Esophagus squamous epithelium (tissue), 5 donors: Measurements from ENCODE around the gene IER3IP1. TPM values are rescaled to one million over a fixed set of nuclear protein-coding genes. Genes with fewer than 3 reads are reported as not detected.
A peak's percentile ranks its signal among the peaks of the same experiment; 100 is the strongest.
"Not testable (repeated sequence)": the region's sequence is repeated elsewhere in the genome, so short reads cannot be mapped to it uniquely, and the experiment has no call there.

Source experiments
- DNase-seq: peaks from one replicate; lab custom pipeline; 2025; lab: John Stamatoyannopoulos, UW
- H3K27ac ChIP-seq, 4 donors: fragments of 200-600 bp; sonication (generic); one replicate each; pipeline ENCODE4 v1.5.1; 2016 to 2019; ENCODE audit warnings: mild to moderate bottlenecking in 1 of 4
- H3K27me3 ChIP-seq, 4 donors: fragments of 200-600 bp; sonication (generic); 1 replicate in 3 of 4; 2 replicates in 1 of 4; pipeline versions ENCODE4 v1.5.1 to v1.6.0; 2017 to 2021; ENCODE audit warnings: antibody characterized with exemption in 1 of 4
- H3K36me3 ChIP-seq, 3 donors: fragments of 200-600 bp; sonication (generic); one replicate each; pipeline ENCODE4 v1.5.1; 2016 to 2019
- H3K4me1 ChIP-seq, 3 donors: fragments of 200-600 bp; sonication (generic); one replicate each; pipeline ENCODE4 v1.5.1; 2017 to 2019
- H3K4me3 ChIP-seq, 4 donors: fragments of 200-600 bp; sonication (generic); 1 replicate in 3 of 4; 2 replicates in 1 of 4; pipeline ENCODE4 v1.5.1; 2016 to 2019; ENCODE audit warnings: mild to moderate bottlenecking in 2 of 4, moderate library complexity in 1 of 4
- H3K9me3 ChIP-seq, 3 donors: fragments of 200-600 bp; sonication (generic); one replicate each; pipeline ENCODE4 v1.5.1; 2016 to 2019
- POLR2A ChIP-seq, 4 donors: fragments of 450-650 bp; IDR thresholded peaks; one replicate each; pipeline ENCODE4 v1.6.1; 2017; ENCODE audit warnings: antibody characterized with exemption in 4 of 4, mild to moderate bottlenecking in 4 of 4, moderate library complexity in 3 of 4
- WGBS, 2 donors: methylation state at CpG; one replicate each; pipeline ENCODE4 v1.1.5; 2018; 5-methylcytosine and 5-hydroxymethylcytosine counted together
- intact Hi-C: fragments of 100-400 bp; cut with DNase I; formaldehyde crosslinking; loops from one replicate; pipeline ENCODE4 v1.15.0; 2022
- total RNA-seq, 4 donors: library from RNA; depleted of rRNA; stranded (reverse); fragments of >200 nt; gene quantifications; one replicate each; pipeline ENCODE4 v1.1.0, GENCODE V29; 2016
- TF ChIP-seq, protein P1 (sequence below), 6 experiments: fragments of 450-650 bp in 4 of 6; fragments of 200-600 bp in 2 of 6; sonication (generic) in 2 of 6; IDR thresholded peaks; one replicate each; pipeline ENCODE4 v1.5.1; 2016 to 2019; ENCODE audit warnings: antibody characterized with exemption in 6 of 6, mild to moderate bottlenecking in 4 of 6, moderate library complexity in 4 of 6
- donor health status: DM: yes; HTN: yes; CAD: no.

Gene IER3IP1
- total RNA-seq, 4 donors from 2014 or later: 5.3 to 14.1 (median 11.1) TPM

GRCh38 chr18:47160256-47160655 is 15.9 kb downstream of the IER3IP1 start:
- intact Hi-C loops: no loop called here
- Histone ChIP-seq H3K27ac (no peak overlapping the region), H3K4me3 (no peak overlapping the region), H3K4me1 (no peaks in the 10 kb centered on the region), H3K27me3 (no peaks in the 10 kb centered on the region), H3K36me3 (peaks cover 0 to 16% (median 0%) of the 10 kb centered on the region in 3 donors), H3K9me3 (no peaks in the 10 kb centered on the region)
- TF ChIP-seq POLR2A (IDR thresholded peaks at IDR 0.05): no peak
- TF ChIP-seq, protein P1, sequence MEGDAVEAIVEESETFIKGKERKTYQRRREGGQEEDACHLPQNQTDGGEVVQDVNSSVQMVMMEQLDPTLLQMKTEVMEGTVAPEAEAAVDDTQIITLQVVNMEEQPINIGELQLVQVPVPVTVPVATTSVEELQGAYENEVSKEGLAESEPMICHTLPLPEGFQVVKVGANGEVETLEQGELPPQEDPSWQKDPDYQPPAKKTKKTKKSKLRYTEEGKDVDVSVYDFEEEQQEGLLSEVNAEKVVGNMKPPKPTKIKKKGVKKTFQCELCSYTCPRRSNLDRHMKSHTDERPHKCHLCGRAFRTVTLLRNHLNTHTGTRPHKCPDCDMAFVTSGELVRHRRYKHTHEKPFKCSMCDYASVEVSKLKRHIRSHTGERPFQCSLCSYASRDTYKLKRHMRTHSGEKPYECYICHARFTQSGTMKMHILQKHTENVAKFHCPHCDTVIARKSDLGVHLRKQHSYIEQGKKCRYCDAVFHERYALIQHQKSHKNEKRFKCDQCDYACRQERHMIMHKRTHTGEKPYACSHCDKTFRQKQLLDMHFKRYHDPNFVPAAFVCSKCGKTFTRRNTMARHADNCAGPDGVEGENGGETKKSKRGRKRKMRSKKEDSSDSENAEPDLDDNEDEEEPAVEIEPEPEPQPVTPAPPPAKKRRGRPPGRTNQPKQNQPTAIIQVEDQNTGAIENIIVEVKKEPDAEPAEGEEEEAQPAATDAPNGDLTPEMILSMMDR (IDR thresholded peaks at IDR 0.05): no peak
- WGBS, 2 donors: 93 to 98% methylated on average over 5 of the region's 5 CpGs
- no peak for DNase-seq

- DNase-seq, H3K27me3 ChIP-seq, intact Hi-C loops, H3K27ac ChIP-seq, H3K9me3 ChIP-seq, H3K4me3 ChIP-seq, H3K4me1 ChIP-seq: not testable (repeated sequence)
- 91 to 96% methylated on average over 16 of the region's 16 CpGs for WGBS, 2 donors
- H3K36me3 ChIP-seq: peaks cover 0 to 34% (median 0%) of the 10 kb centered on the region in 3 donors
Measured at GRCh38 chr18:47158404-47158803, 17.8 kb downstream of the IER3IP1 start.

GRCh38 chr18:47151439-47151838 is 24.7 kb downstream of the IER3IP1 start:
- Histone ChIP-seq H3K9me3 (no peaks in the 10 kb centered on the region), H3K4me1 (peaks cover 11 to 43% (median 12%) of the 10 kb centered on the region in 3 donors), H3K36me3 (peaks cover 0 to 34% (median 0%) of the 10 kb centered on the region in 3 donors), H3K27ac (peak overlapping the region in 3 of 4 donors; percentile 91 to 95 (median 93)), H3K4me3 (peak overlapping the region in 1 of 4 donors; percentile 93), H3K27me3 (no peaks in the 10 kb centered on the region)
- intact Hi-C loops: no loop called here
- TF ChIP-seq, protein P1 (IDR thresholded peaks at IDR 0.05): no peak
- DNase-seq: no peak

DNA sequence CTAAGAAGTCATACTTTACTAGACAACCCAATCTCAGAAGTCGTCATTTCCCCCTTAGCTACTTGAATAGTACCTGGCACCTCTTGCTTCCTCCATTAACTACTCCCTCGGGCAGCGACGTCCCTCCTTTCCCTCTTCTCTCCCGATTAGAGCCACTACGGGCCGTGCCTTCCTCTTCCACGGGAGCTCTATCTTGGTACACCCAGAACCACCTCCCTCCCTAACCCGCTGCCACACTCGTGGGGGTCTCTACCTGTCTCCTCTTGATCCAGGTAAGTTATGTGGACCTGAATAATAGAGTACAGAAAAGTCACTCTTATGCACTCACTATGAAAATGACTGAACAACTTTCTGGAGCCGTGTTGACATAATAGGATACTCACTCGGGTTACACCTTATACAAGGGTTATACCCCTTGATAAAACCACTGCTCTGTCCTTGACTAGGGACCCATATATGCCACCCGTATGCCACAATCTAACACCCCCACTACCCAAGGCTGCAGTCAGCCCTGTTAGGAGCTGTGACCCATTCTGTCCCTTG is 25.3 kb downstream of the IER3IP1 start:
- 4 to 6% methylated on average over 11 to 13 of the region's 13 CpGs for WGBS, 2 donors
- peak overlapping the region; percentile 80 to 93 (median 92) for H3K4me3 ChIP-seq
- intact Hi-C loops: no loop called here
- H3K4me1 ChIP-seq: peaks cover 11 to 43% (median 12%) of the 10 kb centered on the region in 3 donors
- H3K27me3 ChIP-seq: no peaks in the 10 kb centered on the region
- no peaks in the 10 kb centered on the region for H3K9me3 ChIP-seq
- TF ChIP-seq POLR2A (IDR thresholded peaks at IDR 0.05): no peak
- TF ChIP-seq, protein P1 (IDR thresholded peaks at IDR 0.05): no peak
- no peak for DNase-seq
- H3K27ac ChIP-seq: peak overlapping the region; percentile 91 to 95 (median 94)
- H3K36me3 ChIP-seq: peaks cover 0 to 29% (median 0%) of the 10 kb centered on the region in 3 donors

- H3K27me3 ChIP-seq: no peaks in the 10 kb centered on the region
- WGBS, 2 donors: 0 to 1% methylated on average over 13 to 27 of the region's 70 CpGs
- H3K36me3 ChIP-seq: peaks cover 0 to 22% (median 0%) of the 10 kb centered on the region in 3 donors
- peak; percentile 34 for DNase-seq
- intact Hi-C loops: no loop called here
- H3K9me3 ChIP-seq: no peaks in the 10 kb centered on the region
- H3K4me1 ChIP-seq: peaks cover 11 to 43% (median 12%) of the 10 kb centered on the region in 3 donors
- TF ChIP-seq, protein P1 (IDR thresholded peaks at IDR 0.05): peak in 1 of 6 experiments; percentile 4
- peak in 2 of 4 donors; percentile 66 to 84 for TF ChIP-seq POLR2A (IDR thresholded peaks at IDR 0.05)
- peak within 1 kb of the TSS; percentile 91 to 95 (median 94) for H3K27ac ChIP-seq
- peak within 1 kb of the TSS; percentile 80 to 93 (median 92) for H3K4me3 ChIP-seq
Measured at GRCh38 chr18:47150029-47150823, 25.9 kb downstream of the IER3IP1 start, which contains the start of gene HDHD2. Gene HDHD2 (minus strand): TSS chr18:47150500. CDS start chr18:47136439, 14,061 bp downstream.
